HepG2 (cell line): Measurements from ENCODE around the gene KIF5B. TPM values are rescaled to one million over a fixed set of nuclear protein-coding genes. Genes with fewer than 3 reads are reported as not detected.

Experiments used
- BCL6 ChIP-seq: IDR thresholded peaks from 2 replicates; pipeline ENCODE4 v1.6.1; 2016; ENCODE audit warnings: missing genetic modification reagents, missing compliant biosample characterization
- DMAP1 ChIP-seq: IDR thresholded peaks from 2 replicates; pipeline ENCODE4 v1.6.1; 2016
- DPF2 ChIP-seq: sonication (generic); formaldehyde crosslinking; IDR thresholded peaks from 2 replicates; pipeline ENCODE4 v1.4.0; 2020; ENCODE audit warnings: mild to moderate bottlenecking, low read depth, missing genetic modification reagents, borderline replicate concordance
- ERF ChIP-seq: IDR thresholded peaks from 2 replicates; pipeline ENCODE4 v1.6.1; 2018; ENCODE audit warnings: missing biosample characterization, missing genetic modification reagents
- GFI1 ChIP-seq: sonication (generic); formaldehyde crosslinking; IDR thresholded peaks from 2 replicates; pipeline ENCODE4 v1.5.0; 2020; ENCODE audit warnings: missing genetic modification reagents, mild to moderate bottlenecking, borderline replicate concordance
- HMGXB4 ChIP-seq, 2 experiments: sonication (generic) in 1 of 2; formaldehyde crosslinking in 1 of 2; IDR thresholded peaks; 2 replicates each; pipeline versions ENCODE4 v1.4.0 to v1.6.1; 2018 to 2020; ENCODE audit warnings: missing genetic modification reagents in 2 of 2, borderline replicate concordance in 1 of 2, low read depth in 1 of 2, mild to moderate bottlenecking in 1 of 2, missing biosample characterization in 1 of 2
- KLF16 ChIP-seq, 2 experiments: sonication (generic) in 1 of 2; formaldehyde crosslinking in 1 of 2; IDR thresholded peaks; 2 replicates each; pipeline versions ENCODE4 v1.6.1 to v1.8.0; 2016 to 2023; ENCODE audit warnings: missing genetic modification reagents in 2 of 2, missing compliant biosample characterization in 1 of 2
- KLF6 ChIP-seq: IDR thresholded peaks from 2 replicates; pipeline ENCODE4 v1.8.0; 2016; ENCODE audit warnings: missing biosample characterization, missing genetic modification reagents
- MED8 ChIP-seq: sonication (generic); formaldehyde crosslinking; IDR thresholded peaks from 2 replicates; pipeline ENCODE4 v1.8.1; 2023; ENCODE audit warnings: mild to moderate bottlenecking, missing genetic modification reagents; ENCODE audit not compliant: insufficient replicate concordance
- MEF2D ChIP-seq: sonication (generic); formaldehyde crosslinking; IDR thresholded peaks from 2 replicates; pipeline ENCODE4 v1.5.1; 2020; ENCODE audit warnings: mild to moderate bottlenecking, missing genetic modification reagents
- NKX3-1 ChIP-seq: sonication (generic); formaldehyde crosslinking; IDR thresholded peaks from 2 replicates; pipeline ENCODE4 v1.5.0; 2020; ENCODE audit warnings: missing genetic modification reagents
- PRMT3 ChIP-seq: sonication (generic); formaldehyde crosslinking; IDR thresholded peaks from 2 replicates; pipeline ENCODE4 v1.8.1; 2022; ENCODE audit warnings: low read depth, mild to moderate bottlenecking, moderate library complexity, missing genetic modification reagents, borderline replicate concordance
- RNF2 ChIP-seq: fragments of 450-650 bp; conservative IDR thresholded peaks from 2 replicates; pipeline ENCODE4 v1.6.1; 2016; ENCODE audit warnings: low read depth
- SALL1 ChIP-seq: sonication (generic); formaldehyde crosslinking; IDR thresholded peaks from 2 replicates; pipeline ENCODE4 v1.8.0; 2022; ENCODE audit warnings: mild to moderate bottlenecking, missing genetic modification reagents
- SIX1 ChIP-seq: sonication (generic); formaldehyde crosslinking; IDR thresholded peaks from 2 replicates; pipeline ENCODE4 v1.4.0; 2020; ENCODE audit warnings: missing genetic modification reagents, borderline replicate concordance
- THAP9 ChIP-seq: sonication (generic); formaldehyde crosslinking; IDR thresholded peaks from 2 replicates; pipeline ENCODE4; 2020; ENCODE audit warnings: missing genetic modification reagents, mild to moderate bottlenecking, borderline replicate concordance
- ZBTB43 ChIP-seq: sonication (generic); formaldehyde crosslinking; conservative IDR thresholded peaks from 2 replicates; pipeline ENCODE4 v1.4.0; 2020; ENCODE audit warnings: missing genetic modification reagents
- ZNF292 ChIP-seq: sonication (generic); formaldehyde crosslinking; IDR thresholded peaks from 2 replicates; pipeline ENCODE4 v1.8.1; 2022; ENCODE audit warnings: mild to moderate bottlenecking, low read depth, missing genetic modification reagents, borderline replicate concordance
- ZNF441 ChIP-seq: sonication (generic); formaldehyde crosslinking; IDR thresholded peaks from 2 replicates; pipeline ENCODE4 v1.7.0; 2021; ENCODE audit warnings: missing genetic modification reagents, borderline replicate concordance
- ZNF777 ChIP-seq: sonication (generic); formaldehyde crosslinking; IDR thresholded peaks from 2 replicates; pipeline ENCODE4 v1.4.0; 2020; ENCODE audit warnings: missing genetic modification reagents
- ZNF800 ChIP-seq: sonication (generic); formaldehyde crosslinking; IDR thresholded peaks from 2 replicates; pipeline ENCODE4 v1.4.0; 2020; ENCODE audit warnings: missing genetic modification reagents
- polyA plus RNA-seq, 8 experiments: library from polyadenylated mRNA; depleted of rRNA in 3 of 8; stranded (reverse) in 7 of 8; unstranded in 1 of 8; fragments of >200 nt; fragmentation: Illumina TruSeq in 4 of 8; extraction: Trizol in 4 of 8; gene quantifications; 2 replicates each; pipeline versions ENCODE4 v1.2.1 to v1.2.3, GENCODE V29; 2011 to 2016; ENCODE audit warnings: low read depth in 4 of 8, missing spikeins in 1 of 8, mixed read lengths in 1 of 8; ENCODE audit not compliant: insufficient read depth in 1 of 8
- total RNA-seq, 5 experiments: library from RNA; depleted of rRNA; stranded (reverse); fragments of >200 nt; fragmentation: Illumina TruSeq; extraction: Trizol; gene quantifications; 2 replicates each; pipeline ENCODE4 v1.2.3, GENCODE V29; 2016; ENCODE audit warnings: low read depth in 1 of 5

Gene KIF5B
- total and polyA plus RNA-seq, 2 of the 13 experiments (the other 11 are each of a cell fraction or from before 2014, with no cell fraction given), result 34.3 to 133 TPM

- TF ChIP-seq ZBTB43 (CRISPR knock-in tag) (0 out of 2 replicates have a peak, but pooled peaks have one; percentile 33), ERF (CRISPR knock-in tag) (peak; percentile 74; the same call in 1 of the 2 replicates), ZNF441 (CRISPR knock-in tag) (peak; percentile 39; the same call in 1 of the 2 replicates), GFI1 (CRISPR knock-in tag) (peak; percentile 96), HMGXB4 (CRISPR knock-in tag; IDR thresholded peaks at IDR 0.05; ENCODE audit: borderline replicate concordance in 1 of 2, low read depth in 1 of 2) (peak in 1 of 2 experiments; percentile 40; a peak in 2 of 4 replicates), ZNF777 (no peak), THAP9 (CRISPR knock-in tag) (no peak), BCL6 (CRISPR knock-in tag) (peak; percentile 88), DMAP1 (CRISPR knock-in tag) (0 out of 2 replicates have a peak, but pooled peaks have one; percentile 27), MED8 (CRISPR knock-in tag) (peak; percentile 33), ZNF800 (CRISPR knock-in tag) (no peak), DPF2 (CRISPR knock-in tag) (peak; percentile 82), KLF16 (CRISPR knock-in tag; IDR thresholded peaks at IDR 0.05) (peak in 1 of 2 experiments; percentile 50; a peak in 1 of 4 replicates), SIX1 (CRISPR knock-in tag) (peak; percentile 77; the same call in 1 of the 2 replicates), ZNF292 (CRISPR knock-in tag) (0 out of 2 replicates have a peak, but pooled peaks have one; percentile 55), PRMT3 (CRISPR knock-in tag) (no peak), KLF6 (CRISPR knock-in tag) (no peak), RNF2 (no peak), MEF2D (CRISPR knock-in tag) (peak; percentile 35), NKX3-1 (CRISPR knock-in tag) (0 out of 2 replicates have a peak, but pooled peaks have one; percentile 2), SALL1 (CRISPR knock-in tag) (peak; percentile 84)
These were observed 49.7 kb upstream of the KIF5B start (continued) for GRCh38 chr10:32105782-32106382.
